ENCODE measurements around the gene MCHR1. TPM values are rescaled to one million over a fixed set of nuclear protein-coding genes. Genes with fewer than 3 reads are reported as not detected.
A peak's percentile ranks its signal among the peaks of the same experiment; 100 is the strongest.

The MCHR1 gene
- total RNA-seq, 4 donors from 2014 or later: 0.33 to 2.1 TPM; not detected in 2

- Histone ChIP-seq H3K27ac (replicated peaks in 1 of 4) (no peak overlapping the region), H3K4me3 (no peak overlapping the region), H3K4me1 (peaks cover 29 to 43% (median 33%) of the 10 kb centered on the region in 4 donors), H3K36me3 (no peaks in the 10 kb centered on the region), H3K27me3 (no peaks in the 10 kb centered on the region), H3K9me3 (no peaks in the 10 kb centered on the region)
- WGBS: 100% methylated on average over 2 of the region's 2 CpGs
- DNase-seq (ENCODE audit: extremely low spot score): no peak
- intact Hi-C loops (cut with DNase I): no loop called here
- TF ChIP-seq POLR2A (IDR thresholded peaks at IDR 0.05; ENCODE audit: low read depth) (no peak), EP300 (IDR thresholded peaks at IDR 0.05) (no peak), CTCF (IDR thresholded peaks at IDR 0.05) (no peak), POLR2AphosphoS5 (IDR thresholded peaks at IDR 0.05) (no peak)
Measured at GRCh38 chr22:40707154-40707553, 27.9 kb downstream of the MCHR1 start.

GRCh38 chr22:40708177-40708576, 28.9 kb downstream of the MCHR1 start:
- peaks cover 29 to 43% (median 33%) of the 10 kb centered on the region in 4 donors for H3K4me1 ChIP-seq
- intact Hi-C loops (cut with DNase I): no loop called here
- no peak overlapping the region for H3K27ac ChIP-seq (replicated peaks in 1 of 4)
- H3K36me3 ChIP-seq: no peaks in the 10 kb centered on the region
- WGBS: 95% methylated on average over 5 of the region's 5 CpGs
- TF ChIP-seq POLR2A (IDR thresholded peaks at IDR 0.05; ENCODE audit: low read depth): no peak
- TF ChIP-seq EP300 (IDR thresholded peaks at IDR 0.05): no peak
- no peak for TF ChIP-seq POLR2AphosphoS5 (IDR thresholded peaks at IDR 0.05)
- no peak for TF ChIP-seq CTCF (IDR thresholded peaks at IDR 0.05)
- H3K4me3 ChIP-seq: no peak overlapping the region
- no peaks in the 10 kb centered on the region for H3K9me3 ChIP-seq
- H3K27me3 ChIP-seq: no peaks in the 10 kb centered on the region
- DNase-seq (ENCODE audit: extremely low spot score): no peak

GRCh38 chr22:40709752-40710413, 30.6 kb downstream of the MCHR1 start:
- Histone ChIP-seq H3K36me3 (no peaks in the 10 kb centered on the region), H3K4me1 (peaks cover 29 to 45% (median 40%) of the 10 kb centered on the region in 4 donors), H3K4me3 (no peak overlapping the region), H3K27me3 (no peaks in the 10 kb centered on the region), H3K9me3 (no peaks in the 10 kb centered on the region), H3K27ac (replicated peaks in 1 of 4) (peak overlapping the region; percentile 24 to 63 (median 58))
- DNase-seq (ENCODE audit: extremely low spot score): no peak
- intact Hi-C loops (cut with DNase I): no loop called here
- WGBS: 17% methylated on average over 6 of the region's 6 CpGs
- TF ChIP-seq POLR2AphosphoS5 (IDR thresholded peaks at IDR 0.05): peak in 1 of 2 donors; percentile 45
- TF ChIP-seq EP300 (IDR thresholded peaks at IDR 0.05): no peak

- no peaks in the 10 kb centered on the region for H3K27me3 ChIP-seq
- H3K27ac ChIP-seq (replicated peaks in 1 of 4): no peak overlapping the region
- H3K36me3 ChIP-seq: no peaks in the 10 kb centered on the region
- intact Hi-C loops (cut with DNase I): no loop called here
- DNase-seq (ENCODE audit: extremely low spot score): no peak
- no peaks in the 10 kb centered on the region for H3K9me3 ChIP-seq
- WGBS: 95% methylated on average over 12 of the region's 12 CpGs
- peaks cover 29 to 45% (median 40%) of the 10 kb centered on the region in 4 donors for H3K4me1 ChIP-seq
- TF ChIP-seq EP300 (IDR thresholded peaks at IDR 0.05): no peak
- TF ChIP-seq POLR2A (IDR thresholded peaks at IDR 0.05; ENCODE audit: low read depth): no peak
- TF ChIP-seq POLR2AphosphoS5 (IDR thresholded peaks at IDR 0.05): no peak
- TF ChIP-seq CTCF (IDR thresholded peaks at IDR 0.05): no peak
- no peak overlapping the region for H3K4me3 ChIP-seq
Measured at GRCh38 chr22:40712311-40712710, 33.0 kb downstream of the MCHR1 start.

GRCh38 chr22:40714499-40715337, 35.4 kb downstream of the MCHR1 start:
- DNase-seq (ENCODE audit: extremely low spot score): no peak
- WGBS: 19% methylated on average over 13 of the region's 13 CpGs
- no peaks in the 10 kb centered on the region for H3K9me3 ChIP-seq
- TF ChIP-seq POLR2A (IDR thresholded peaks at IDR 0.05; ENCODE audit: low read depth) (no peak), POLR2AphosphoS5 (IDR thresholded peaks at IDR 0.05) (no peak), CTCF (IDR thresholded peaks at IDR 0.05) (no peak), EP300 (IDR thresholded peaks at IDR 0.05) (no peak)
- H3K36me3 ChIP-seq: no peaks in the 10 kb centered on the region
- intact Hi-C loops (cut with DNase I): no loop called here
- no peaks in the 10 kb centered on the region for H3K27me3 ChIP-seq
- H3K4me1 ChIP-seq: peaks cover 22 to 32% (median 29%) of the 10 kb centered on the region in 4 donors
- H3K4me3 ChIP-seq: no peak overlapping the region
- no peak overlapping the region for H3K27ac ChIP-seq (replicated peaks in 1 of 4)

All from esophagus muscularis mucosa (tissue), 4 donors.